ENCODE data around the gene KRT15.

KRT15 gene

GRCh38 chr17:41505809-41506767 is 12.6 kb downstream of the KRT15 start:
- DNase-seq (ENCODE audit: low read depth in 2 of 2): no peak

- DNase-seq (ENCODE audit: low read depth in 2 of 2): no peak
Measured at GRCh38 chr17:41505007-41505808, 13.5 kb downstream of the KRT15 start, which contains the start of gene KRT13. TSS of gene KRT13 (minus strand) at chr17:41505612. CDS start at chr17:41505550, 62 bp downstream.

GRCh38 chr17:41504246-41504977 is 14.3 kb downstream of the KRT15 start:
- DNase-seq (ENCODE audit: low read depth in 2 of 2): no peak

- DNase-seq (ENCODE audit: low read depth in 2 of 2): no peak
Measured at GRCh38 chr17:41503202-41503601, 15.5 kb downstream of the KRT15 start.

GRCh38 chr17:41500131-41500911 is 18.4 kb downstream of the KRT15 start:
- no peak for DNase-seq (ENCODE audit: low read depth in 2 of 2)

GRCh38 chr17:41499714-41500113 is 19.0 kb downstream of the KRT15 start:
- no peak for DNase-seq (ENCODE audit: low read depth in 2 of 2)

- DNase-seq (ENCODE audit: low read depth in 2 of 2): no peak
Measured at GRCh38 chr17:41498276-41498675, 20.4 kb downstream of the KRT15 start.

GRCh38 chr17:41496803-41497484 is 21.7 kb downstream of the KRT15 start:
- peak in 1 of 2 donors; percentile 3 for DNase-seq (ENCODE audit: low read depth in 2 of 2)

GRCh38 chr17:41494524-41494923 is 24.2 kb downstream of the KRT15 start:
- DNase-seq (ENCODE audit: low read depth in 2 of 2): no peak

GRCh38 chr17:41492771-41493170 is 25.9 kb downstream of the KRT15 start:
- no peak for DNase-seq (ENCODE audit: low read depth in 2 of 2)

- DNase-seq (ENCODE audit: low read depth in 2 of 2): no peak
Measured at GRCh38 chr17:41492351-41492750, 26.3 kb downstream of the KRT15 start.

- no peak for DNase-seq (ENCODE audit: low read depth in 2 of 2)
Measured at GRCh38 chr17:41491476-41491875, 27.2 kb downstream of the KRT15 start.

GRCh38 chr17:41490000-41490990 is 28.4 kb downstream of the KRT15 start:
- no peak for DNase-seq (ENCODE audit: low read depth in 2 of 2)

GRCh38 chr17:41489531-41489930 is 29.2 kb downstream of the KRT15 start, which contains the start of gene KRT36:
TSS of gene KRT36 (minus strand) at chr17:41489910. CDS start at chr17:41489864, 46 bp downstream.
- DNase-seq (ENCODE audit: low read depth in 2 of 2): no peak

GRCh38 chr17:41486809-41487530 is 31.7 kb downstream of the KRT15 start:
- no peak for DNase-seq (ENCODE audit: low read depth in 2 of 2)

GRCh38 chr17:41486316-41486715 is 32.4 kb downstream of the KRT15 start:
- no peak for DNase-seq (ENCODE audit: low read depth in 2 of 2)

- no peak for DNase-seq (ENCODE audit: low read depth in 2 of 2)
Measured at GRCh38 chr17:41484920-41485904, 33.5 kb downstream of the KRT15 start.
